SU-DHL-6 (cell line): ENCODE measurements around the gene MDP1.

ENCODE experiments used
- H2AFZ ChIP-seq: fragments of 200-600 bp; sonication (generic); 2 replicates; pipeline ENCODE4 v1.6.1; 2014; ENCODE audit warnings: low read depth, mild to moderate bottlenecking, moderate library complexity, mixed read lengths, antibody characterized with exemption, low read length; ENCODE audit not compliant: severe bottlenecking
- H3F3A ChIP-seq: fragments of 200-600 bp; shearing (Covaris generic); 2 replicates; pipeline ENCODE4 v1.6.0; 2016; ENCODE audit warnings: antibody characterized with exemption, mild to moderate bottlenecking; ENCODE audit not compliant: insufficient read depth
- H3K27ac ChIP-seq: fragments of 200-600 bp; sonication (generic); 2 replicates; pipeline ENCODE4 v1.5.1; 2016; ENCODE audit warnings: low read depth, mild to moderate bottlenecking, low read length, moderate library complexity, mixed read lengths
- H3K27me3 ChIP-seq: fragments of 200-600 bp; sonication (generic), shearing (Covaris generic); 2 replicates; pipeline ENCODE4 v1.6.0; 2014; ENCODE audit warnings: mild to moderate bottlenecking, low read length
- H3K36me3 ChIP-seq: fragments of 200-600 bp; sonication (generic); 2 replicates; pipeline ENCODE4 v1.6.1; 2014; ENCODE audit warnings: mild to moderate bottlenecking, low read length, mixed read lengths
- H3K4me2 ChIP-seq: fragments of 300-600, 200-600 bp; shearing (Covaris generic), sonication (generic); 2 replicates; pipeline ENCODE4 v1.6.0; 2014; ENCODE audit warnings: low read length, low read depth, mild to moderate bottlenecking; ENCODE audit not compliant: poor library complexity, severe bottlenecking
- H3K4me3 ChIP-seq: fragments of 200-600 bp; sonication (generic); 2 replicates; pipeline ENCODE4 v1.5.1; 2014; ENCODE audit warnings: antibody characterized with exemption, low read length, mild to moderate bottlenecking, mixed read lengths; ENCODE audit not compliant: insufficient read depth, poor library complexity, severe bottlenecking
- H3K79me2 ChIP-seq: fragments of 200-600 bp; sonication (generic); 2 replicates; pipeline ENCODE4 v1.6.1; 2014; ENCODE audit warnings: mild to moderate bottlenecking, low read length, moderate library complexity; ENCODE audit not compliant: insufficient read depth
- H3K9ac ChIP-seq: fragments of 200-600 bp; sonication (generic); 2 replicates; pipeline ENCODE4 v1.7.0; 2014; ENCODE audit warnings: mild to moderate bottlenecking, low read length
- H3K9me2 ChIP-seq: fragments of 200-600 bp; sonication (generic); replicated peaks from 2 replicates; pipeline ENCODE4 v1.6.1; 2014; ENCODE audit warnings: low read length; ENCODE audit not compliant: insufficient read depth
- H3K9me3 ChIP-seq: fragments of 200-600 bp; sonication (generic); 2 replicates; pipeline ENCODE4 v1.6.1; 2014; ENCODE audit warnings: low read length, mixed read lengths; ENCODE audit not compliant: insufficient read depth
- H4K20me1 ChIP-seq: fragments of 200-600 bp; sonication (generic); 2 replicates; pipeline ENCODE4 v1.6.1; 2014; ENCODE audit warnings: low read depth, mild to moderate bottlenecking, antibody characterized with exemption, low read length, moderate library complexity, mixed read lengths
- CTCF ChIP-seq: fragments of 200-600 bp; sonication (generic); IDR thresholded peaks from one replicate; pipeline ENCODE4 v1.5.1; 2017; ENCODE audit warnings: antibody characterized with exemption, mild to moderate bottlenecking, low read length, moderate library complexity; ENCODE audit not compliant: insufficient read depth, poor library complexity, severe bottlenecking
- EZH2phosphoT487 ChIP-seq: fragments of 200-600 bp; sonication (generic), shearing (Covaris generic); conservative IDR thresholded peaks from 2 replicates; pipeline ENCODE4 v1.6.1; 2018; ENCODE audit warnings: mild to moderate bottlenecking, antibody characterized with exemption, low read length, moderate library complexity, mixed read lengths

The MDP1 gene

GRCh38 chr14:24238527-24239037, 22.7 kb upstream of the MDP1 start:
- Histone ChIP-seq H3K4me2 (no peak overlapping the region), H3K27ac (no peak overlapping the region)

GRCh38 chr14:24238123-24238522, 22.3 kb upstream of the MDP1 start:
- H3K79me2 ChIP-seq, result peaks cover 14% of the 10 kb centered on the region; the same call in 1 of the 2 replicates
- H3K4me2 ChIP-seq, result no peak overlapping the region
- peaks cover 13% of the 10 kb centered on the region; the same call in 1 of the 2 replicates for H3F3A ChIP-seq
- no peaks in the 10 kb centered on the region for H3K27me3 ChIP-seq
- H3K4me3 ChIP-seq, result no peak overlapping the region
- H4K20me1 ChIP-seq, result no peaks in the 10 kb centered on the region; the same call in 1 of the 2 replicates
- no peaks in the 10 kb centered on the region; the same call in 1 of the 2 replicates for H3K36me3 ChIP-seq
- H3K9me3 ChIP-seq, result no peaks in the 10 kb centered on the region
- no peak overlapping the region for H3K9ac ChIP-seq
- no peak overlapping the region for H2AFZ ChIP-seq
- TF ChIP-seq EZH2phosphoT487, result no peak
- no peak for TF ChIP-seq CTCF
- H3K9me2 ChIP-seq, result no peaks in the 10 kb centered on the region
- H3K27ac ChIP-seq, result no peak overlapping the region

More at GRCh38 chr14:24238527-24239037, 22.7 kb upstream of the MDP1 start:
- Histone ChIP-seq H4K20me1 (no peaks in the 10 kb centered on the region; the same call in 1 of the 2 replicates), H3K79me2 (peaks cover 14% of the 10 kb centered on the region; the same call in 1 of the 2 replicates), H3K36me3 (no peaks in the 10 kb centered on the region; the same call in 1 of the 2 replicates), H3K27me3 (no peaks in the 10 kb centered on the region), H3K9me2 (no peaks in the 10 kb centered on the region), H3K9ac (no peak overlapping the region), H3K9me3 (no peaks in the 10 kb centered on the region), H3K4me3 (no peak overlapping the region), H3F3A (peaks cover 12% of the 10 kb centered on the region; the same call in 1 of the 2 replicates), H2AFZ (no peak overlapping the region)
- no peak for TF ChIP-seq EZH2phosphoT487
- no peak for TF ChIP-seq CTCF

GRCh38 chr14:24237463-24237955, 21.6 kb upstream of the MDP1 start:
- Histone ChIP-seq H3K79me2 (peaks cover 17% of the 10 kb centered on the region; the same call in 1 of the 2 replicates), H3K4me2 (no peak overlapping the region), H3K4me3 (no peak overlapping the region), H3K9me2 (no peaks in the 10 kb centered on the region), H2AFZ (no peak overlapping the region), H3K36me3 (no peaks in the 10 kb centered on the region; the same call in 1 of the 2 replicates), H3K27ac (no peak overlapping the region), H3F3A (peaks cover 13% of the 10 kb centered on the region; the same call in 1 of the 2 replicates), H3K9me3 (no peaks in the 10 kb centered on the region), H3K9ac (no peak overlapping the region), H4K20me1 (no peaks in the 10 kb centered on the region; the same call in 1 of the 2 replicates), H3K27me3 (no peaks in the 10 kb centered on the region)
- no peak for TF ChIP-seq CTCF
